HG03025 (cell line): ENCODE results near the gene POM121C.
A peak's percentile ranks its signal among the peaks of the same experiment; 100 is the strongest.
"Not testable (repeated sequence)": the region's sequence is repeated elsewhere in the genome, so short reads cannot be mapped to it uniquely, and the experiment has no call there.

Experiments used
- ATAC-seq: cut with Tn5 transposase; IDR thresholded peaks from one replicate; pipeline ENCODE4 v1.9.1; 2021; ENCODE audit warnings: mild to moderate bottlenecking, moderate library complexity; ENCODE audit not compliant: unreplicated experiment, low FRiP score

POM121C gene

GRCh38 chr7:75485979-75486643 is at the start of gene POM121C:
TSS of gene POM121C (minus strand) at chr7:75486299. CDS start at chr7:75441496, 44,803 bp downstream.
- ATAC-seq, result peak; percentile 94

GRCh38 chr7:75534727-75535307 is 48.7 kb upstream of the POM121C start:
- ATAC-seq, result no peak

GRCh38 chr7:75533926-75534325 is 47.8 kb upstream of the POM121C start:
- ATAC-seq, result no peak

GRCh38 chr7:75532639-75533038 is 46.5 kb upstream of the POM121C start:
- no peak for ATAC-seq

- ATAC-seq, result no peak
Measured at GRCh38 chr7:75531359-75531821, 45.3 kb upstream of the POM121C start.

- ATAC-seq, result not testable (repeated sequence)
Measured at GRCh38 chr7:75527224-75527722, 41.2 kb upstream of the POM121C start.

GRCh38 chr7:75521727-75522126 is 35.6 kb upstream of the POM121C start:
- ATAC-seq, result not testable (repeated sequence)

GRCh38 chr7:75518842-75519241 is 32.7 kb upstream of the POM121C start:
- not testable (repeated sequence) for ATAC-seq

GRCh38 chr7:75509033-75509432 is 22.9 kb upstream of the POM121C start:
- not testable (repeated sequence) for ATAC-seq

GRCh38 chr7:75492020-75492419 is 5.9 kb upstream of the POM121C start, which contains the start of gene SPDYE5:
TSS of gene SPDYE5 (plus strand) at chr7:75492320. CDS start at chr7:75494048, 1,728 bp downstream.
- not testable (repeated sequence) for ATAC-seq

GRCh38 chr7:75485355-75485978 is 632 bp downstream of the POM121C start:
- ATAC-seq, result peak; percentile 17

- not testable (repeated sequence) for ATAC-seq
Measured at GRCh38 chr7:75480313-75480712, 5.8 kb downstream of the POM121C start.

GRCh38 chr7:75477457-75477856 is 8.6 kb downstream of the POM121C start:
- not testable (repeated sequence) for ATAC-seq

- ATAC-seq, result not testable (repeated sequence)
Measured at GRCh38 chr7:75470166-75470565, 15.9 kb downstream of the POM121C start.

GRCh38 chr7:75460541-75460940 is 25.6 kb downstream of the POM121C start:
- not testable (repeated sequence) for ATAC-seq

GRCh38 chr7:75458034-75458433 is 28.1 kb downstream of the POM121C start:
- ATAC-seq, result not testable (repeated sequence)

- ATAC-seq, result not testable (repeated sequence)
Measured at GRCh38 chr7:75456403-75456802, 29.7 kb downstream of the POM121C start.

- not testable (repeated sequence) for ATAC-seq
Measured at GRCh38 chr7:75452494-75452955, 33.6 kb downstream of the POM121C start.

- ATAC-seq, result not testable (repeated sequence)
Measured at GRCh38 chr7:75449946-75450345, 36.2 kb downstream of the POM121C start.

- peak; percentile 84 for ATAC-seq
Measured at GRCh38 chr7:75442465-75443111, 43.5 kb downstream of the POM121C start.

GRCh38 chr7:75442101-75442464 is 44.0 kb downstream of the POM121C start:
- ATAC-seq, result peak; percentile 38
